ENCODE results near the gene ZCCHC14.

DNA sequence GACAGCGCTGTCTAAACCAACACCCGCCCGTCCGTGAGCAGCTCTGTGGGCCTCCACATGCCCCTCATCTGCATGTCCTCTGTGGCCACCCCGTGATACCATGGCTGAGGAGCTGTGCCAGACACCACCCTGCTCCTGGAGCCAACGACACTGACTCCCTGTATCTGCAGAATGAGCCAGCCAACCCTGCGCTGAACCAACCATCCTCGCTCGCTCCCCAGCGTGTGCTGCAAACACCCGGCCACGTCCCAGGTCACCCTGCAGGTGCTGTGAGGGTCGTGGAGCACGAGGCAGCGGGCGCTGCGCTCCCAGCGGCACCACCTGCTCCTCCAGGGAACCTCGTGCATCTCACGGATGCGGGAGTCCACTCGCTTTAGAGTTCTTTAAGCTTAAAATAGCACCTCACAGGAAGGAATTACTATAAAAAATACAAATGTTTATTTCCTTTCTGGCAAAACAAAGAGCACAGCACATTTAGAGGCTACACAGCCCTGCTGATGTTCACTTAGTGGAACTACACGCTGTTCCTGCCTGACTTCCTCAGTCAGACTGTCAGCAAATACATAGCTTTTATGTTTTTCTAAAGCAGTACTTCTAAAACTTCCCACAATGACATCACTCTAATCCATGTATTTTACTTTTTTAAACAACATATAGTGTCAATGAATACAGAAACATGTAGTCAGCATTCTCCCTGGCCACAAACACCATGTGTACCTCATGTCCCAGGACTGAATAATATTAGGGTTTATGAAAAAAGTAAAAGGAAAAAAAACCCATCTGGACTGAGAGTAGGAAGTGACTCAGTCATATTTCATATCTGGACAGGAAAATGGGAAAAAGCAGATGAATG, 57.2 kb downstream of the ZCCHC14 start:
- TF ChIP-seq CTCF (IDR thresholded peaks at IDR 0.05; ENCODE audit: low read depth, low read length, poor library complexity, severe bottlenecking) = no peak
- no peak for TF ChIP-seq EZH2phosphoT487 (IDR thresholded peaks at IDR 0.05; ENCODE audit: borderline replicate concordance, low read length)

Measured in DOHH2 (cell line).